HG03097 (cell line): ENCODE results near the gene ZNF616.

ENCODE experiments used
- ATAC-seq: cut with Tn5 transposase; IDR thresholded peaks from one replicate; pipeline ENCODE4 v1.9.1; 2021; ENCODE audit not compliant: unreplicated experiment, low FRiP score

Gene ZNF616

GRCh38 chr19:52139252-52140031 lies at the start of gene ZNF616:
Gene ZNF616 (minus strand): TSS chr19:52139938. CDS start chr19:52130512, 9,426 bp downstream.
- ATAC-seq, result peak; percentile 71

GRCh38 chr19:52188822-52189734 lies 49.3 kb upstream of the ZNF616 start:
- peak; percentile 4 for ATAC-seq

- no peak for ATAC-seq
Observed at GRCh38 chr19:52187407-52187806, 47.7 kb upstream of the ZNF616 start.

- no peak for ATAC-seq
Observed at GRCh38 chr19:52176574-52176973, 36.8 kb upstream of the ZNF616 start.

- ATAC-seq, result no peak
Observed at GRCh38 chr19:52172347-52172746, 32.6 kb upstream of the ZNF616 start.

GRCh38 chr19:52171321-52172169 lies 31.8 kb upstream of the ZNF616 start, which contains the start of gene ZNF836:
Gene ZNF836 (minus strand): TSS chr19:52171621. CDS start chr19:52168072, 3,549 bp downstream.
- peak; percentile 72 for ATAC-seq

- ATAC-seq, result peak; percentile 11
Observed at GRCh38 chr19:52170863-52171320, 31.2 kb upstream of the ZNF616 start.

GRCh38 chr19:52170304-52170703 lies 30.6 kb upstream of the ZNF616 start:
- no peak for ATAC-seq

GRCh38 chr19:52155596-52156359 lies 16.0 kb upstream of the ZNF616 start:
- ATAC-seq, result no peak

- ATAC-seq, result no peak
Observed at GRCh38 chr19:52148256-52148655, 8.5 kb upstream of the ZNF616 start.

GRCh38 chr19:52142001-52142595 lies 2.4 kb upstream of the ZNF616 start:
- ATAC-seq, result no peak

GRCh38 chr19:52141203-52141602 lies 1.5 kb upstream of the ZNF616 start:
- no peak for ATAC-seq

GRCh38 chr19:52140032-52140710 lies 433 bp upstream of the ZNF616 start:
- peak; percentile 92 for ATAC-seq

- no peak for ATAC-seq
Observed at GRCh38 chr19:52138983-52139251, 821 bp downstream of the ZNF616 start.

GRCh38 chr19:52138278-52138982 lies 1.3 kb downstream of the ZNF616 start:
- ATAC-seq, result no peak

GRCh38 chr19:52120286-52120685 lies 19.5 kb downstream of the ZNF616 start:
- ATAC-seq, result no peak

GRCh38 chr19:52115526-52116053 lies 24.1 kb downstream of the ZNF616 start:
- ATAC-seq, result no peak

GRCh38 chr19:52114691-52115090 lies 25.0 kb downstream of the ZNF616 start:
- no peak for ATAC-seq
